Measurements from ENCODE around the gene PSMD14. TPM values are rescaled to one million over a fixed set of nuclear protein-coding genes. Genes with fewer than 3 reads are reported as not detected.
"Not testable (repeated sequence)": the region's sequence is repeated elsewhere in the genome, so short reads cannot be mapped to it uniquely, and the experiment has no call there.

Gene PSMD14
- total RNA-seq, 1 donor from 2014 or later = 109 TPM

- no peak for DNase-seq (ENCODE audit: low read depth)
- TF ChIP-seq CTCF (IDR thresholded peaks at IDR 0.05; ENCODE audit: insufficient read depth, low read length, poor library complexity, severe bottlenecking) = no peak
- Histone ChIP-seq H3K4me3 (ENCODE audit: low read depth, low read length) (no peak overlapping the region), H3K27me3 (ENCODE audit: control insufficient read depth, insufficient read depth, low read length) (no peaks in the 10 kb centered on the region), H3K36me3 (ENCODE audit: control insufficient read depth, insufficient read depth, low read length) (peaks cover 2% of the 10 kb centered on the region)
Observed at GRCh38 chr2:161337247-161337646, 29.0 kb downstream of the PSMD14 start.

GRCh38 chr2:161339532-161339931 lies 31.3 kb downstream of the PSMD14 start:
- not testable (repeated sequence) for H3K36me3 ChIP-seq (ENCODE audit: control insufficient read depth, insufficient read depth, low read length); H3K4me3 ChIP-seq (ENCODE audit: low read depth, low read length); H3K27me3 ChIP-seq (ENCODE audit: control insufficient read depth, insufficient read depth, low read length); DNase-seq (ENCODE audit: low read depth)

- not testable (repeated sequence) for DNase-seq (ENCODE audit: low read depth); H3K36me3 ChIP-seq (ENCODE audit: control insufficient read depth, insufficient read depth, low read length); H3K4me3 ChIP-seq (ENCODE audit: low read depth, low read length)
Observed at GRCh38 chr2:161340930-161341413, 32.7 kb downstream of the PSMD14 start.

GRCh38 chr2:161343235-161343634 lies 35.0 kb downstream of the PSMD14 start:
- Histone ChIP-seq H3K4me3 (ENCODE audit: low read depth, low read length) (no peak overlapping the region), H3K27me3 (ENCODE audit: control insufficient read depth, insufficient read depth, low read length) (no peaks in the 10 kb centered on the region), H3K36me3 (ENCODE audit: control insufficient read depth, insufficient read depth, low read length) (no peaks in the 10 kb centered on the region)
- no peak for DNase-seq (ENCODE audit: low read depth)
- no peak for TF ChIP-seq CTCF (IDR thresholded peaks at IDR 0.05; ENCODE audit: insufficient read depth, low read length, poor library complexity, severe bottlenecking)

More at GRCh38 chr2:161340930-161341413, 32.7 kb downstream of the PSMD14 start:
- H3K27me3 ChIP-seq (ENCODE audit: control insufficient read depth, insufficient read depth, low read length) = not testable (repeated sequence)

GRCh38 chr2:161344692-161345091 lies 36.5 kb downstream of the PSMD14 start:
- no peak for DNase-seq (ENCODE audit: low read depth)
- no peak for TF ChIP-seq CTCF (IDR thresholded peaks at IDR 0.05; ENCODE audit: insufficient read depth, low read length, poor library complexity, severe bottlenecking)
- no peaks in the 10 kb centered on the region for H3K36me3 ChIP-seq (ENCODE audit: control insufficient read depth, insufficient read depth, low read length)
- H3K27me3 ChIP-seq (ENCODE audit: control insufficient read depth, insufficient read depth, low read length) = no peaks in the 10 kb centered on the region
- H3K4me3 ChIP-seq (ENCODE audit: low read depth, low read length) = no peak overlapping the region

- H3K4me3 ChIP-seq (ENCODE audit: low read depth, low read length) = no peak overlapping the region
- no peak for TF ChIP-seq CTCF (IDR thresholded peaks at IDR 0.05; ENCODE audit: insufficient read depth, low read length, poor library complexity, severe bottlenecking)
- H3K36me3 ChIP-seq (ENCODE audit: control insufficient read depth, insufficient read depth, low read length) = no peaks in the 10 kb centered on the region
Observed at GRCh38 chr2:161351678-161352077, 43.5 kb downstream of the PSMD14 start.

GRCh38 chr2:161352719-161353118 lies 44.5 kb downstream of the PSMD14 start:
- no peak for DNase-seq (ENCODE audit: low read depth)
- no peak for TF ChIP-seq CTCF (IDR thresholded peaks at IDR 0.05; ENCODE audit: insufficient read depth, low read length, poor library complexity, severe bottlenecking)
- H3K27me3 ChIP-seq (ENCODE audit: control insufficient read depth, insufficient read depth, low read length) = no peaks in the 10 kb centered on the region
- no peak overlapping the region for H3K4me3 ChIP-seq (ENCODE audit: low read depth, low read length)
- H3K36me3 ChIP-seq (ENCODE audit: control insufficient read depth, insufficient read depth, low read length) = no peaks in the 10 kb centered on the region

More at GRCh38 chr2:161351678-161352077, 43.5 kb downstream of the PSMD14 start:
- H3K27me3 ChIP-seq (ENCODE audit: control insufficient read depth, insufficient read depth, low read length) = no peaks in the 10 kb centered on the region
- no peak for DNase-seq (ENCODE audit: low read depth)

Data from kidney epithelial cell (primary cell).